Neural cell (in vitro differentiated cells): ENCODE data around the gene ACTG2.

Experiments
- EP300 ChIP-seq: fragments of 450-650 bp; conservative IDR thresholded peaks from 2 replicates; pipeline ENCODE4 v1.6.1; 2014; ENCODE audit warnings: antibody characterized with exemption, mild to moderate bottlenecking, moderate library complexity; ENCODE audit not compliant: poor library complexity, severe bottlenecking
- EZH2 ChIP-seq: fragments of 200-600, 300-800 bp; shearing (Covaris generic), sonication (generic); IDR thresholded peaks from 2 replicates; pipeline ENCODE4 v1.6.1; 2014; ENCODE audit warnings: antibody characterized with exemption, low read length, borderline replicate concordance, mild to moderate bottlenecking; ENCODE audit not compliant: insufficient read depth, poor library complexity, severe bottlenecking
- POLR2AphosphoS5 ChIP-seq: IDR thresholded peaks from 2 replicates; pipeline ENCODE4 v1.6.1; 2012
- RAD21 ChIP-seq: fragments of 450-650 bp; conservative IDR thresholded peaks from 2 replicates; pipeline ENCODE4 v1.6.1; 2014; ENCODE audit warnings: antibody characterized with exemption, mild to moderate bottlenecking, moderate library complexity
- REST ChIP-seq: IDR thresholded peaks from 2 replicates; pipeline ENCODE4 v1.6.1; 2012; ENCODE audit warnings: borderline replicate concordance
- TAF1 ChIP-seq: IDR thresholded peaks from 2 replicates; pipeline ENCODE4 v1.6.1; 2012; ENCODE audit warnings: low read depth
- TF ChIP-seq, protein P1 (sequence below): fragments of 450-650 bp; IDR thresholded peaks from 2 replicates; pipeline ENCODE4 v1.5.1; 2014; ENCODE audit warnings: antibody characterized with exemption, mild to moderate bottlenecking, moderate library complexity; ENCODE audit not compliant: poor library complexity, severe bottlenecking

DNA sequence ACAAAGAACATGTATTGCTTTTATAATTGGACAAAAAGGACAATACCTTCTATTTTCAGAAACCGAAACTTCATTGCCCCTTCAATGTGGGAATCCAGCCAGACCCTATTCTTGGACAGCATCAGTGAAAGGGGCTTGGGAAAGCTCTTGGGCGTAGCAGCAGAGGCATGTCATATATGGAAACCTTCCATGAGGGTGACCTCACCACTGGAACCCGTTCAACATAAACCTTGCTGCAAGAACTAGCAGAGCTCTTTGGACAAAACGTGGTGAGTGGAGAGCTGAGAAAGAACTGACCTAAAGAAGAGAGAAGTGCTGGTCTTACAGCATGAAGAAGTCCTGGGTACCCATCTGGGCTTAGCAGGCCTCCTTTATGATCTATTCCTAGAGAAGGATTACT lies 22.7 kb upstream of the ACTG2 start:
- TF ChIP-seq, protein P1, sequence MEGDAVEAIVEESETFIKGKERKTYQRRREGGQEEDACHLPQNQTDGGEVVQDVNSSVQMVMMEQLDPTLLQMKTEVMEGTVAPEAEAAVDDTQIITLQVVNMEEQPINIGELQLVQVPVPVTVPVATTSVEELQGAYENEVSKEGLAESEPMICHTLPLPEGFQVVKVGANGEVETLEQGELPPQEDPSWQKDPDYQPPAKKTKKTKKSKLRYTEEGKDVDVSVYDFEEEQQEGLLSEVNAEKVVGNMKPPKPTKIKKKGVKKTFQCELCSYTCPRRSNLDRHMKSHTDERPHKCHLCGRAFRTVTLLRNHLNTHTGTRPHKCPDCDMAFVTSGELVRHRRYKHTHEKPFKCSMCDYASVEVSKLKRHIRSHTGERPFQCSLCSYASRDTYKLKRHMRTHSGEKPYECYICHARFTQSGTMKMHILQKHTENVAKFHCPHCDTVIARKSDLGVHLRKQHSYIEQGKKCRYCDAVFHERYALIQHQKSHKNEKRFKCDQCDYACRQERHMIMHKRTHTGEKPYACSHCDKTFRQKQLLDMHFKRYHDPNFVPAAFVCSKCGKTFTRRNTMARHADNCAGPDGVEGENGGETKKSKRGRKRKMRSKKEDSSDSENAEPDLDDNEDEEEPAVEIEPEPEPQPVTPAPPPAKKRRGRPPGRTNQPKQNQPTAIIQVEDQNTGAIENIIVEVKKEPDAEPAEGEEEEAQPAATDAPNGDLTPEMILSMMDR = no peak
- TF ChIP-seq RAD21 (no peak), EZH2 (no peak), REST (no peak), POLR2AphosphoS5 (no peak), TAF1 (no peak), EP300 (no peak)
